ENCODE results near the gene EPHB6. TPM values are rescaled to one million over a fixed set of nuclear protein-coding genes. Genes with fewer than 3 reads are reported as not detected.

EPHB6 gene
- total and polyA plus RNA-seq, 8 donors: 23.8 to 165 (median 28.8) TPM

GRCh38 chr7:142919656-142920055 is 64.8 kb downstream of the EPHB6 start:
- Histone ChIP-seq H3K9me3 (no peaks in the 10 kb centered on the region), H3K4me3 (no peak overlapping the region), H3K36me3 (no peaks in the 10 kb centered on the region), H3K4me1 (no peaks in the 10 kb centered on the region), H3K27ac (no peak overlapping the region), H3K27me3 (no peaks in the 10 kb centered on the region)
- intact Hi-C loops (cut with DNase I): no loop called here
- no peak for FAIRE-seq
- DNase-seq: no peak
- 86 to 92% methylated on average over 3 of the region's 3 CpGs for WGBS, 2 donors
- no peak for ATAC-seq
- TF ChIP-seq CTCF (IDR thresholded peaks at IDR 0.05): no peak

Other genes with a start within 250 kb of the EPHB6 start
- gene PRSS1, start 105.6 kb upstream of the EPHB6 start, total RNA-seq: over 10,000 TPM; 23,499 to 66,172 (median 43,326) TPM
- gene PRSS1, start 105.6 kb upstream of the EPHB6 start, polyA plus RNA-seq: over 10,000 TPM; 22,582 to 45,101 TPM
- gene PRSS2, start 84.1 kb upstream of the EPHB6 start, total RNA-seq: over 10,000 TPM; 42,431 to 136,252 (median 67,286) TPM
- over 10,000 TPM; 25,162 to 43,147 TPM for gene PRSS2, start 84.1 kb upstream of the EPHB6 start, polyA plus RNA-seq
- gene TRPV6, start 30.7 kb downstream of the EPHB6 start, total RNA-seq: 10 to 100 TPM; 36.1 to 67.4 (median 47.5) TPM
- gene TRPV6, start 30.7 kb downstream of the EPHB6 start, polyA plus RNA-seq: 100 to 1,000 TPM; 239 to 308 TPM
- gene TRPV5, start 78.7 kb downstream of the EPHB6 start, total RNA-seq: under 1 TPM in 2 of 6 donors, not detected in 4; 0.06 to 0.08 TPM
- gene TRPV5, start 78.7 kb downstream of the EPHB6 start, polyA plus RNA-seq: not detected
- gene LLCFC1, start 84.4 kb downstream of the EPHB6 start, total RNA-seq: not detected
- gene LLCFC1, start 84.4 kb downstream of the EPHB6 start, polyA plus RNA-seq: not detected
- 1 to 10 TPM in 1 of 6 donors, under 1 TPM in 2, not detected in 3; 0.28 to 3.1 (median 0.64) TPM for gene KEL, start 107.3 kb downstream of the EPHB6 start, total RNA-seq
- under 1 TPM; 0.23 to 0.31 TPM for gene KEL, start 107.3 kb downstream of the EPHB6 start, polyA plus RNA-seq
- not detected for gene OR9A2, start 172.1 kb downstream of the EPHB6 start, total RNA-seq
- not detected for gene OR9A2, start 172.1 kb downstream of the EPHB6 start, polyA plus RNA-seq
- not detected for gene OR6V1, start 197.3 kb downstream of the EPHB6 start, total RNA-seq
- gene OR6V1, start 197.3 kb downstream of the EPHB6 start, polyA plus RNA-seq: not detected

Measured in pancreas (tissue), 10 donors.